ENCODE data around the gene FARS2. TPM values are rescaled to one million over a fixed set of nuclear protein-coding genes. Genes with fewer than 3 reads are reported as not detected.

FARS2 gene
- total and polyA plus RNA-seq, 4 donors: 9.2 to 31.4 (median 19.4) TPM

DNA sequence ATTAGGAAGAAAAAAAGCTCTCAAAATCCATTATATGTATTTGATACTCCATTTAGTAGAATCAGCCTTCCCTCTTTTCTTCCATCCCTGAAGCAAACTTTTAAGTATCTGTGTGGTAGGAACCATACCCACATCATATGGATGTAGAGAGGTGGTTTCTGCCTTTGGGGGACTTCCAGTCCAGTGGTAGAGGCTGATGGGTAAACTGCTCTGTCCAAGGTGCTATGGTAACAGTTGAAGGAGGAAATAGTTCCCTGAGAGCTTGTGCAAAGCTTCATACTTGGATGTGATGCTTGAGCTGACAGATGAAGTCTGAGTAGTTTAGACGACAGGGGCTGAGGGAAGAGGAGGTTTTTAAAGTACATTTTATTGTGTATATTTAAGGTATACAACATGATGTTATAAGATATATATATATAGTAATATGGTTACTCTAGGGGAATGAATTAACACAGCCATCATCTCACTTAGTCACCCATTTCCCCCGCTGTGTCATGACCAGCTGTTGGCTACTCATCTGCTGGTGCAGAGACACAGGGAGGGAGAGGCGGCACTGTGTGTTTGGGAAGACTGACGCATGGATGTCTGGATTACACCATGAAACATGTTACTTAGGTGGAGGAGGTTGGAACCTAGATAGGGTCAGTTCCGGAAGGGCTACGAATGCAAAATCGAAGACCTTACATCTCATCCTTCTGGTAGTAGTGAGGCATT lies 185.2 kb downstream of the FARS2 start:
- Histone ChIP-seq H3K4me3 (no peak overlapping the region), H3K27me3 (ENCODE audit: control insufficient read depth in 3 of 3, insufficient read depth in 3 of 3, low read length in 2 of 3) (no peaks in the 10 kb centered on the region), H3K9ac (ENCODE audit: insufficient read depth in 1 of 2, low read length in 2 of 2) (no peak overlapping the region), H3K9me3 (ENCODE audit: control insufficient read depth in 4 of 4, insufficient read depth in 3 of 4, low read length in 3 of 4) (no peaks in the 10 kb centered on the region), H3K4me1 (ENCODE audit: control insufficient read depth in 5 of 5, insufficient read depth in 5 of 5, low read length in 5 of 5) (peaks cover 0 to 15% (median 9%) of the 10 kb centered on the region in 5 donors), H3K36me3 (ENCODE audit: control insufficient read depth in 4 of 4, insufficient read depth in 4 of 4, low read length in 4 of 4) (no peaks in the 10 kb centered on the region), H3K27ac (ENCODE audit: low read depth in 1 of 2, low read length in 1 of 2) (no peak overlapping the region)
- ATAC-seq (ENCODE audit: insufficient read depth, low FRiP score) (no peak), DNase-seq (no peak)
- 96 to 97% methylated on average over 7 of the region's 7 CpGs for WGBS, 2 donors
- TF ChIP-seq, protein P1, sequence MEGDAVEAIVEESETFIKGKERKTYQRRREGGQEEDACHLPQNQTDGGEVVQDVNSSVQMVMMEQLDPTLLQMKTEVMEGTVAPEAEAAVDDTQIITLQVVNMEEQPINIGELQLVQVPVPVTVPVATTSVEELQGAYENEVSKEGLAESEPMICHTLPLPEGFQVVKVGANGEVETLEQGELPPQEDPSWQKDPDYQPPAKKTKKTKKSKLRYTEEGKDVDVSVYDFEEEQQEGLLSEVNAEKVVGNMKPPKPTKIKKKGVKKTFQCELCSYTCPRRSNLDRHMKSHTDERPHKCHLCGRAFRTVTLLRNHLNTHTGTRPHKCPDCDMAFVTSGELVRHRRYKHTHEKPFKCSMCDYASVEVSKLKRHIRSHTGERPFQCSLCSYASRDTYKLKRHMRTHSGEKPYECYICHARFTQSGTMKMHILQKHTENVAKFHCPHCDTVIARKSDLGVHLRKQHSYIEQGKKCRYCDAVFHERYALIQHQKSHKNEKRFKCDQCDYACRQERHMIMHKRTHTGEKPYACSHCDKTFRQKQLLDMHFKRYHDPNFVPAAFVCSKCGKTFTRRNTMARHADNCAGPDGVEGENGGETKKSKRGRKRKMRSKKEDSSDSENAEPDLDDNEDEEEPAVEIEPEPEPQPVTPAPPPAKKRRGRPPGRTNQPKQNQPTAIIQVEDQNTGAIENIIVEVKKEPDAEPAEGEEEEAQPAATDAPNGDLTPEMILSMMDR (IDR thresholded peaks at IDR 0.05; ENCODE audit: control extremely low read depth, extremely low read depth): no peak

DNA sequence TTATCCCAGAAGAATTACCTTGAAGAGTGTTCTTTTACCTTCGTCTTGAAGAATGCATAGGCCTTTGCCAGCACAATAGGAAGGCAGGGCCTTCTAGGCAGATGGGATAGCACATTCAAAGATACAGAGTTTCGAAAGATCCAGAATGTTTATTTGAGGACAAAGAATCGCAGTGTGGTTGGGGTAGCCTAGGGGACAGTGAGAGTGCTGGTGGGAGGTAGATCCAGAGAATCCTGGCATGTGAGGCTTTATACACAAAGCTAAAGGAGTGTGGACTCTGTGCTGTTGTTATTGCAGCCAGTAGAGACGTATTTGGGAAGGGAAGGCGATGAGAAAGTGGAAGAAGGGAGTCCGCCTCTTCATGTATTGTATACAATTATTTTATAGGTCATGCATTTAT lies 186.6 kb downstream of the FARS2 start:
- no peak overlapping the region for H3K27ac ChIP-seq (ENCODE audit: low read depth in 1 of 2, low read length in 1 of 2)
- peaks cover 0 to 9% (median 5%) of the 10 kb centered on the region in 5 donors for H3K4me1 ChIP-seq (ENCODE audit: control insufficient read depth in 5 of 5, insufficient read depth in 5 of 5, low read length in 5 of 5)
- no peak overlapping the region for H3K4me3 ChIP-seq
- H3K9ac ChIP-seq (ENCODE audit: insufficient read depth in 1 of 2, low read length in 2 of 2): no peak overlapping the region
- WGBS, 2 donors: 93 to 95% methylated on average over 6 of the region's 6 CpGs
- TF ChIP-seq, protein P1 (IDR thresholded peaks at IDR 0.05; ENCODE audit: control extremely low read depth, extremely low read depth): no peak
- no peak for DNase-seq
- no peaks in the 10 kb centered on the region for H3K27me3 ChIP-seq (ENCODE audit: control insufficient read depth in 3 of 3, insufficient read depth in 3 of 3, low read length in 2 of 3)
- no peak for ATAC-seq (ENCODE audit: insufficient read depth, low FRiP score)
- H3K9me3 ChIP-seq (ENCODE audit: control insufficient read depth in 4 of 4, insufficient read depth in 3 of 4, low read length in 3 of 4): no peaks in the 10 kb centered on the region
- H3K36me3 ChIP-seq (ENCODE audit: control insufficient read depth in 4 of 4, insufficient read depth in 4 of 4, low read length in 4 of 4): peaks cover 0 to 2% (median 0%) of the 10 kb centered on the region in 4 donors

DNA sequence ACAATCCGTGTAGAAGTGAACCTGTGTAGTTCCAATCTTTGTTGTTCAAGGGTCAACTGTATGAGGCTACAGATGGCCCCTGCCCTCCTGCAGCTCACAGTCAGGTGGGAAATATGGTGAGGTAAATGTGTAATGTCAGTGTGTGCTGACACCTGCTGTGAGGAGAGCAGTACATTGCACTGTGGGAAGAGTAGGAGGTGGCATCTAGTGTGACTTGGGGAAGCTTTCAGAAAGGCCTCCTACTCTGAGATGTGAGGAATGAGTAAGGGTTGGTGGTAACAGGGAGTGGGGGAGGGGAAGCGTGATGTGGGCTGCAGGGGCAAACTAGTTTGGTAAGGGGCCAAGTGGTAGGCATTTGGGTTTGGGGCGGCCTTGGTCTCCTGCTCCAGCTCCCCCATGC lies 188.8 kb downstream of the FARS2 start:
- Histone ChIP-seq H3K27ac (ENCODE audit: low read depth in 1 of 2, low read length in 1 of 2) (no peak overlapping the region), H3K27me3 (ENCODE audit: control insufficient read depth in 3 of 3, insufficient read depth in 3 of 3, low read length in 2 of 3) (no peaks in the 10 kb centered on the region), H3K9ac (ENCODE audit: insufficient read depth in 1 of 2, low read length in 2 of 2) (no peak overlapping the region), H3K36me3 (ENCODE audit: control insufficient read depth in 4 of 4, insufficient read depth in 4 of 4, low read length in 4 of 4) (peaks cover 0 to 2% (median 0%) of the 10 kb centered on the region in 4 donors), H3K4me1 (ENCODE audit: control insufficient read depth in 5 of 5, insufficient read depth in 5 of 5, low read length in 5 of 5) (peaks cover 0 to 8% (median 2%) of the 10 kb centered on the region in 5 donors), H3K4me3 (no peak overlapping the region), H3K9me3 (ENCODE audit: control insufficient read depth in 4 of 4, insufficient read depth in 3 of 4, low read length in 3 of 4) (no peaks in the 10 kb centered on the region)
- TF ChIP-seq, protein P1 (IDR thresholded peaks at IDR 0.05; ENCODE audit: control extremely low read depth, extremely low read depth): no peak
- DNase-seq (no peak), ATAC-seq (ENCODE audit: insufficient read depth, low FRiP score) (no peak)
- WGBS, 2 donors: 96% methylated on average over 3 of the region's 3 CpGs
